Muscle of arm (tissue), 12 donors: ENCODE measurements around the gene AHCYL1. TPM values are rescaled to one million over a fixed set of nuclear protein-coding genes. Genes with fewer than 3 reads are reported as not detected.

ENCODE experiments used
- DNase-seq: peaks from one replicate; pipeline ENCODE4 v3.0.0-alpha.2; 2013
- polyA plus RNA-seq, 12 donors: library from polyadenylated mRNA; unstranded; fragments of 120-200 nt; gene quantifications; one replicate each; pipeline ENCODE4 v1.2.1, GENCODE V29; 2013; ENCODE audit not compliant: insufficient read length in 12 of 12

AHCYL1 gene
- polyA plus RNA-seq, 12 donors = 37.6 to 68.3 (median 42.7) TPM; not detected in 1

DNA sequence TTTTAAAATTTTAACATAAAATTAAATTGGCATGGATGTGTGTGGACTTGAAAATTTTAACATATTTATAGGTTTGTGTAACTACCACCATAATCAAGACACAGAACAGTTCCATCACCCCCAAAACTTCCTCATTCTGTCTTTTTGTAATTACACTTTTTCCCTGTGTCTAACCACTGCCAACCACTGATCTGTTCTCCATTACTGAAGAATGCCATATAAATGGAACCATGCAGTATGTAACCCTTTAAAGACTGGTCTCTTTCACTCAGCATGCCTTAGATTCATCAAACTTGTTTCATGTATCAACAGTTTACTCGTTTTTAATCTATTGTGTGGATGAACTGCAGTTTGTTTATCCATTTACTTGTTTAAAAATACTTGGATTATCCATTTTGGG is 13.0 kb upstream of the AHCYL1 start:
- no peak for DNase-seq

DNA sequence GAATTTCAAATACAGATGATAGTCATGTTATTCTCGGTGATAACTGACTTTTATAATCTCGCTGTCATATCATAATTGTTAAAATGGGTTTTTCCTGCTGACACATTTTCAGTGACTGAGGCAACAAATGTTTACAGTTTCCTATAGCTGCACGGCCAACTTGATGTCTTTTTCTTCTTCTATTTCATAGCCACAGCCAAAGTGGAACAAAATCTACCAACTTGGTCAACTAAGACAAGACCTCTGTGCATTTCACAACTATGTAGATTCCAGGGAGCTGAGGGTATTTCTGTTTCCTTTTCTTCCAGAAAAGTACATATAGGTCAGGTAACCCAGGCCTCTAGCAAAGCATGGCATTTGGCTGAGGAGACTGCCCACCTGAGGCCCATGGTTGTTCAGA is 10.4 kb upstream of the AHCYL1 start:
- DNase-seq = no peak

DNA sequence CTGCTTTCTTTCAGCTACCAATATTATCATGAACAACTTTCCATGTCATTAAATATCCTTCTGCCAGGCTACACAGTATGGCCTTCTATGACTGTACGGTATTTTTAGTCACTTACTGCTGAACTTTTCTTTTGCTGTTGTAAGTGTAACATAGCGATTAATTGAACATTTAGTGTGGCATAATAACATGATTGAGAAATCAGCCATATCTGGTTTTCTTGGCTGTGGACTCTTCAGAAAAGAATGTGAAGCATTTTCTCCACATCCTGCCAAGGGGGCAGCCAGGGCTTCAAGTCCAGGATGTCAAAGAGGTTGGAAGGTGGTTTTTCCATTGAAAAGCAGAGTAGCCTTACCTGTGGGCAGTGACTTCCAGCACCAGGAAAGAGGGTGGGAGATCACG is 8.8 kb upstream of the AHCYL1 start:
- DNase-seq = no peak

DNA sequence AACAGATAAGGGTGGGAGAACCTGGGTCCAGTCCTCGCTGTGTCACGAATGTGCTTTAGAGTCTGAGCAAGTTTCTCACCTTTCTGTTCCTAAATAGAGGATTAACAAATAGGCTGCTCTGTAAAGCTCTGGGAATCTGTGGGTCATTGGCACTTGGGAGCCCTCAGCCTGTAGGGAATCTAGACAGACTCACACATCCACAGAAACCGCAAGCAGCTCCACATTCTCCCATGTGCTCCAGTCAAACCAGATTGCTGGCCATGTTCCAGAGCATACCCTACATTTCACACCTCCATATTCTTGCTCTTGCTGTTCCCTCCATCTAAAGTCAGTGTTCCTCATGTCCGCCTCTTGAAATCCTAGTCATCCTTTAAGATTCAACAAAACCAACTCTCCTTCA is 7.8 kb upstream of the AHCYL1 start:
- no peak for DNase-seq

DNA sequence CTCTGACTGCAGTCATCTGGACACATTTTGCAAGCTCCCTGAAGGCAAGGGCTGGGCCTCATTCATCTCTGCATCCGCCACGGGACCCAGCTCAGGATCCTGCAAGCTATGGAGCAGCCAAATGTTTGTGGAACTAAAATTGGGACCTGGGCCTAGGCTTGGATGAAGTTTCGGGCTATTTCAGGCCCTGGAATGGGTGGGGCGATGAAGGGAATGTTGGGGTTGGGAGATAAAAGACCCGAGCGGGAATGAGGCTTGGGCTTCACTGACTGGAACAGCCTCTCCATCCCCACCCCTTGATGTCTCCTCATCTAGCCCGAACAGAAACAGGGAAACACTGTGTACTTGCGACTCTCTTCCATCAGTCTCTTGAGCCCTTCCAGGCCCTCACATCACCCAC is 7.3 kb upstream of the AHCYL1 start:
- no peak for DNase-seq

DNA sequence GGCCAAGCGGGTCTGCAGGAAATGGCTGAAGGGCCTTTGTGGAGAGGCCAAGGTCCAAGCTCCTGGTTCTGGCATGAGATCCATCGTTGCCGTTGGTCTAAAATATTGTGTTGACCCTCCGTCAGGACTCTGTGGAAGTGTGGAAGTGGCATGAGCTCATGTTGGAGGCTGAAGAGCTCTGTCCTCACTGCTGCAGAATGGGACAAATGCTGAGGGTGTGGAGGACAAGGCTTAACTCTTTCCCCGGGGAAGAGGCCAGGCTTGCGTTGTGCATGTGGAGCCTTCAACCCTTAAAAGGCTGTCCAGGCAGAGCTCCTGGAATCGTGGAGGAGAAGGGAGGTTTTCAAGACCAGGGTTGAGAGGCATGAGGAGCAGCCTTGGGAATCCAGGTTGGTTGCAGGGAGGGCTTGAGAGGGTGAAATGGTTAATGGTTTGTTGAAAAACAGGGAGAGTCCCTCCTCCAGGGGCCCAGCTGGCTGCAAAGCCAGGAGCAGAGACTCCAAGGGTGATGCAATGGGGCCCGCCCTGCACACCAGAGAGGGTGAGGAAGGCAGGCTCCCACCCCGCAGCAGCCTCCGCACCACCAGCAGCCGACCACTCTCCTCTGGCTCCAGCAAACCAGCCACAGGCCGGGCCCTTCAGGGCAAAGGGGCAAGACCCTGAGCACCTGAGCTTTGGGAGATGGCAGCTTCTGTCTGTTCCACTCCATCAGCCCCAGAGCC is 6.7 kb upstream of the AHCYL1 start:
- no peak for DNase-seq

DNA sequence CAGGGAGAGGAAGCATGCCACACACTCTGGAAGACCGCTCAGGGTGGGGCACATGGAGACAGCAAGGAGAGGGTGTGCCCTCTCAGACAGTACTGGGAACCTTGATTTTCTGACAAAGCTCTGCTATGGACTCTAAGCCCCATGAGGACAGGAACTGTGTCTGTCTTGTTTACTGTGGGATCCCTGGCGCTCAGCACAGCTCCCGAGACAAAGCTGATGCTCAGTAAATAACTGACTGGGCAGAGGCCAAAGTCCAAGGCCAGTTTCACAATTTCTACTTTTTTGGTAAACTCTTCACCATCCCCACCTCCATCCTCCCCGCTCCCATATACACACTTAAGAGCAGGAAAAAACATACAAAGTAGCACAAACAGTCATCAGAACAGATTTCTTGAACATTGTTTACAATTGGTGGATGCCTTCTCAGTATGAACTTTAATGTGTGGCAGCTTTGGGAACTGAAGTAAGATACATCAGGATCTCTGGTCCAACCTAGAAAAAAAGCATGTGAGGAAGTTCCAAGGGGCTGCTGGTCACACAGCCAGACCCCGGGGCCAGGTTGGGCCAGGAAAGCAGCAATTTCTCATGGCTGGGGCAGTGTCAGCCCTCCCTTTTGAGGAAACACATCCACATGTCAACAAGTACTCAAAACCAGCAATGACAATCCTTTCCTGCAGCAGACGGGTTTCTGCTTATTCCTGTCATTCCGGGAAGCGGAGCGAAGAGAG is 5.6 kb upstream of the AHCYL1 start:
- DNase-seq = no peak

DNA sequence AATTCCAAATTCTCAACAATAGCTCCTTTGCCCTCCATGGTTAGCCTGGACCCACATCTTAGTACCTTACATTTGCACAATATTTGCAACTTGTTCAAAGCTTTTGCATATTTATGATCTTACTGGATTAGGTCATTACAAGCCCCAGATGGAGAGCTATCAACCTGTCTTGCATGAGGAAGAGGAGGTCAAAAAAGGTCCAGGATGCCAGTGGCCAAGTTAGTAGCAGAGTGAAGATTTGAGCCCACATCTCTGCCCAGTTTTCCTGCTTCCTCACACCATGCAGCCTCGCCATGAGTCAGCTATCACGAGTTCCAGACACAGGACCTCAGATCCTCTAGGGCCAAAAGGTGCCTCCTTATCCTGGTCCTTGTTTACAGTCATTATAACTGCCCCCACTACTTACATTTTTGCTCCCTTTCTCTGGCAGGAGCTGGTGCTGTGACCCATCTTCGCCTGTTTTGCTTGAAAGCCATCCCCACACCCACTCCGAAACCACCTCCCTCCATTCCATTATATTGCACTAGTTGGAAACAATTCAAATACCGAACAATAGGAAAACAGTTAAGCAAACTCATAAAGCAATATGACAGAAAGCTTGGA is 5.0 kb upstream of the AHCYL1 start:
- no peak for DNase-seq

DNA sequence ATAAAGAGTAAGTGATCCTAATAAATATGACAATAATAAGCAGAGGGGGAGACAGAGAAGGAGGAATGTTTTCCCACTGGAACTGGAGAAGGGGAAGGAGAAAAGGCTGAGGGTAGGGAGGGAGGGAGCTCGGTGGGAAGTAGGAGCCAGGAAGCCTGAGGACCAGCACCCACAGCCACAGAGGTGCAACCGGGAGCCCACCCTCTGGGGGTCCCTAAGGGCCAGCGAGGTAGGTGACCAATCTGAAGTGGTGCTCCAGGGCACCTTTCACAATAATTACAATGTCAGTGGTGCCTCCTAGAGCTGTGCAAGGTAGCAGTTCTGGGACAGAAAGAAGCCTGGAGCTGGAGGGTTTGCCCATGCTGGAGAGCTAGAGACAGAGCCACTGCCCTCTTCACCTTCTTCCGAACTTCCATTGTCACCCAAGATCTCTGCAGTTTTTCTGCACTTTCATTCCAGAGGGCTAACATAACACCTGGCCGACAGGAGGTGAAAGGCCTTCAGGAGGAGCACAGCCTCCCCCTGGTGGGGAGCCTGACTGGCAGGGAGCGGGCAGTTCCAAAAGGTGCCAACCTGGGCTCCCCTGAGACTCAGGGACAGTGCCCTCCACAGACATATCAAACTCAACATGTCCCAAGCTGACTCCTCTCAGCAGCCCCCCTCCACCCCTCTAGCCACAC is 4.1 kb upstream of the AHCYL1 start:
- DNase-seq = no peak

DNA sequence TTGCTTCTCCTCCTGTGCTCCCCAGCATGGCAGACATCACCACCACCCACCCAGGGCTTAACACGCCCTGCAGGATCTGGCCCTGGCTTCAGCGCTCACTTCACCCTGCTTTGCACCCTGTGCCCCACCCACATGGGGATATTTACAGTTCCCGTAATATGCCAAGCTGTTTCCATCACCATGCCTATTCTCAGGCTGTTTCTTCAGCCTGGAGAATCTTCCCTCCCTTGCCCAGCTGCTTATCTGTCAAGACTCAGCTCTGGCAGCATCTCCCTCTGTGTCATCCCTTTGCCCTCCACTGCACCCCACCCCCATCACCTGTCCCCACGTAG is 3.6 kb upstream of the AHCYL1 start:
- DNase-seq = no peak

DNA sequence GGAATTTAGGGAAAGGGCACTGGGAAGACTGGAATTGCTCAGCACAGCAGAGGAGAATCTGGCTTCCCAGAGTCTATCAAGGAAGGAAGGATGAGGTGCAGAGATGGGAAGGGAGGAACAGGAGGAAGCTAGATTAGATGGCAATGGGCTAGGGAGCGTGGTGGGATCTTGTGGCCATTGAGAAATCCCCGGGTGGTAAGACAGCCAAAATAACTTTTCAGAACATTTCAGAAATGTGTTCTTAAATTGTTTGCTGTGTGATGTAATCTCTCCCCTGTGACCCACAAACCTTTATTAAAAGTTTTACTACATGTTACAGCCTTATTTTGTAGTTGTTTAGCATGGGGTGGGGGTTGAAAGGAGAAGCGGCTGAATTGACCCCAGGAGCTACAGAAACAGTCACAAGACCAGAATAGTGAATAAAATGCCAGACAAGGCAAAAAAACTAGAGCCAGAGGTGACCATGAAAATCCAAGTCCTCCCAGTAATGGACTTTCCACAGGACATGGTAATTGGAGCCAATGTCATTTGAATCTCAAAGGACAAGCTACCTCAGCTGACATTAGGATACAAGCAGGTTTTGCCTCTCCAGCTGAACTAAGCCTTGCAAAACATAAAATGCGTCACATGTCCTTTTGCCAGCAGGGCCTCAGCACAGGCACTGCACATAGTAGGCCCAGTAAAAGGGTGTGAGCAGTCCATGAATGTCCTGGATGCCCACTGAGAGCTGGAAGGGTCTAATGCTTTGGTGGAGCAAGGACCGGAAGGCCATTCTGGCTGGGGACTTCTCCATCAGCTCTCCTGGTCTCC is 980 bp upstream of the AHCYL1 start:
- no peak for DNase-seq

DNA sequence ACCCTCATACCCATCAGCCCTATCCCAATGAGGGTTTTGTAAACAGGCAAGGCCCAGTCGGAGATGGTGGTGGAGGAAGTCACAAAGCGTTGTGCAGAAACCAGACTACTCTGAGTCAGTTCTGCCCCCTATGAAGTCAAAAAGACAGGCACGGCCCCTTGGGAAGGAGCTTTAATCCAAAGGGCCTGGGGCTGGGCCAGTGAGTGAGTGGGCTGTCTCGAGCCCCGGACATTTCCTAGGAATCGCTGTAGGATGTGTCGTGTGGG is 442 bp upstream of the AHCYL1 start:
- no peak for DNase-seq

DNA sequence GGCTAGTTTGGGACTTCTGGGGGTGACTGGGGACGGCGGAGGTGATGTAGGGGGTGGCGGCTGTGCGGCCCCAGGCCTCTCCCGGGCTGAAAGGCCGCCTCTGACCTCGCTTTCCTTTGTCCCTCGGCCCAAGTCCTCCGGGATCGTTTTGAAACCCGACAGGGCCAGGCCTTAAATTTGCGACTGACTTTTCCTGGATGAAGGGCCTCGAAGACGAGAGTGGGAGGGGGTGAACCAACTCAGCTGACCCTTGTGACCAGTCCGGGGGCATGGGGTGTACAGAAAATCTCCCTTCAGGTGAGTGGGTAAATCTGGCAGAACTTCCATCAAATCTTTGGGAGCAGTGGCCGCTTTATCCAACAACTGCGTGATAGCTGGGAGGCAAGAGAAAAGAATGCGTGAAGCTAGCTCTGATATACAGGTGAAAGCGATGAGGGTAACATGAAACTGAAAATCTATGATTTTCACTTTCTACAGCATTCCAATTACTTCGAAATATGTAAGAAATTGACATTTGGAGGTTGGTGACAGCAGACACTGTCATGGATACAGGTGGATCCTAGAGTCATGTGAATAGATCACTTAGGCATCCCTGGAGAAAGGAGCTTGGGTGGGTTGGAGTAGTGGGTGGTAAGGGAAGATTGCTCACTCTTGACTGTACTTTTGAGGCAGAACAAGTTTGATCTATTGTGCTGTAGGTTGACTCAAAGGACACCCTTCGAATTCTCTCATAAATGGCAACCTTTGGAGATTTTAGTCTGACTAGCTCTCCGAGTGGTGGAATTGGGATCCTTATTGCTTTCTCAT is 885 bp downstream of the AHCYL1 start:
- no peak for DNase-seq

DNA sequence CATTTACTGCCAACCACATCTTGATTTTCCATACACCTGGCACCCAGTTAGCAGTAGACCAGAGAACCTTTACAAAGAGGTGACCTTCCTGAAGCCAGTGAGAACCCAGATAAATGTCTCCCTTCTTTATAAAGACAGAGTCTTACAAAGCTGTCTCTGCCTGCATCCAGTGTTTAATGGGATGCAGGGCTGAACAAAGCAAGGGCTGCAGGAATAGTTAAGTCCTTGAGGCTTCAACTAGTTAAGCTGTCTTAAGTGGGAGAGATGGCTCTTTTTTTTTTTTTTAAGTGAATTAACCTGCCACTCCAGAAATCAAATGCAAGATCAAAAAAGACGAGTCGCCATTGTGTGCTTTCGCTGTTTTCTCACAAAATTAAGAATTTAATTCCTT is 1.5 kb downstream of the AHCYL1 start:
- no peak for DNase-seq

DNA sequence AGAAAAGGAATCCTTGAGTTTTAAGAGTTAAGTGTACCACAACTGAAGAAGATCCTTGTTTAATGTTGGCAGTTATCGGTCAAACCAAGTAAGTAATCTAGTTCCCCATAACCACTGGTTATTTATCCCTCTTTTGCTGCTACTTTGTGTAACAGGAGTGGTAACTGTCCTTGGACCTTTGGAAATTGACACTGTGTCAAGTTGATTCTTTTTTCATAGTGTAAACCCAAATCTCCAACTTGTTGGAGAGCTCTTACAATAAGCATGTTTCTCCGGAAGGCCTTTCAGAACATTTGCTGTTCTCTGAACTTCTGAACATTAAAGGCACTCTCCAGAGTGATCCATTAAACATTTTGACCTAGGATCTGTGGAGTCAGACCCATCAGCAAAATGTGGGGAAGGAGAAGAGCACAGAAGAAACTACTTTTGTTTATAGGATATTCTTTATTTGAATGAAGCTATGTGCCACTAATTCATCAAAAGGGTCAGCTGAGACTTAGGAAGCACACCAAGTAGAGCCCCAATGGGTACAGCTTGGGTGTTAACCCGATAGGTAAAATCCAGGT is 3.9 kb downstream of the AHCYL1 start:
- no peak for DNase-seq

DNA sequence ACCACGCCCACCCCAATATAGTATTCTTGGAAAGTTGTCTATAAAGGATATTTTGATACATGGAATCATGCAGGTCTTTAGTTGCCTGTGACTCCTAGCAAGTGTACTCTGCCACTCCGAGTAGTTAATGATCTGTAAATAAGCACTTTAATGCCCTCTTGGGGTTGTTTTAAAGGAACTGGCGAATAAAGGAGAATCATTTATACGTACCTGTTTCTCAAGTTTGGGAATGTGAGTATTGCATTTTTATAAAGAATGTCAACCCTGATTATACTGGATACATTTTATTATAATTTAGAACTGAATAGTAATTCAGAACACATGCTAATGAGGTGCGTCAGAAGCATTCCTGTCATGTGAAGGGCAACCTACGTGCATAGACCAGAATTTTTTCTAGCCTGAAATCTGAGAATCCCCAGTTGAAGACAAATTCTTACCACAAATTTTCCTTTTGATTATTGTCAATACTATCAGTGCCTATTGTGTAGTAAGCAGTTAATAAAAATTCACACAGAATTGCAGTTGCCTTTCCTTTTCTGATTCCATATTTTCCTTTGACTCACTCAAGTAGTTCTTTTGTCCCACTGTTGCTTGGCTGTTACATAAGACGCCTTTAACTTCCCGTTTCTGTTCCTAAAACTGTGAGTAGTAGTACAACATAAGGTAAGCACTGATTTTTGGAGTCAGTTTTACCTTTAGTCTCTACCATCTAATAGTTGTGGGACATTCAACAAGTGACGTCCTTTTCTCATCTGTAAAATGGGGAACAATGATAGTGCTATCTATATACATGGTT is 5.1 kb downstream of the AHCYL1 start:
- DNase-seq = no peak

DNA sequence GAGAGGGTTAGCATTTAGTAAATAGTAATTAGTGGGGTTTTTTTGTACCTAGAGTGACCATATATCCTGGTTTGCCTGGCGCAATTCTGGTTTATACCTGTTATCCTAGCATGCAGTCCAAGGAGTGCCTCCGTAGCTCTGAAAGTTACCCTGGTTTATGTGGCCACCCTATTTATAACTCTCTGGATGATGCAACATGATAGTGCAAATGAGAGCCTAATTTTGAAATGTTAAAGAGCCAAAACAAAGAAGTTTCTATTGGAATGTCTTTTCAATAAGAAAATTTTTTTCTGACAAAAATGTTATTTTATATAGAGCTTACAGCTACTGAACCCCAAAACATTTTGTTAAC is 5.7 kb downstream of the AHCYL1 start:
- no peak for DNase-seq

DNA sequence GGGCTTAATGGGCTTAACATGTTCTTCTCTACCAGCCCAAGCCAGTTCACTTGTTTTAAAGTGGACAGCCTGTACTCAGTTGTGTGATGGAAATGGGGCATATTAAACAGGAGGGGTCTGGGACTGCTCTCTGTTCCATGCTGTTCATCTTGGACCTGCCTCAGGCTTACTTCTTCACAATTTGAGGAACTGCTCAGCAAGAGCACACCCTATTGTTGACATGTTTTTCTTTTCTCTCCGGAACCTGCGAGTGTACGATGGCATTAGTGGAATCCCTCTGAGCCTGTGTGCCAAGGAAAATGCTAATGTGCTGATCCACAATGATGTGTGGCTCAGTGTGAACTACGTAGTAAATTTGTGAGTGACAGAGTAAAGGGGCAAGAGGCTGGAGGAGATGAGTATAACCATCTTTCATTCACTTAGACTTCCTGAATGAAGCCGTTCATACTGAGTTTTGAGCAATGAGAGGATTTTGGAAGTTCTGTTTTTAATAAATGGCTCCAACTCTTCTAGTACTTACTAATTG is 6.9 kb downstream of the AHCYL1 start:
- no peak for DNase-seq

DNA sequence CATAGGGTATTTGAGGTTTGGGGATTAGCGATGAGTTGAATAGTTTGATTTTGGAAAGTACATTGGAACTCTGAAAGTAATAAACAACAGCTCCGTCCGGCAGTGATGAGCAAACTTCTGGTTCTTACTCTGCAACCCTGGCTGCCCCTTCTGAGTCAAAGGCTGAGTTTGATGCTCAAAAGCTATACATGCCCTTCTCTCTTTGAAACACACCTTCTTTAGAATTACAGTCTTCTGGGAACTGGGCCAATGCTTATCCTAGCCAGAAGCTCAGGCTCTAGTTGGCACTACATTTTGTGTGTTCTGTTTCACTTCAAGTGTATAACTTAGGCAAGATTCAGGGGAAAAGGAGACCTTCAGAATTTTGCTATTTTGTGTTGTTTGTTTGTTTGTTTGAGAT is 9.3 kb downstream of the AHCYL1 start:
- no peak for DNase-seq

DNA sequence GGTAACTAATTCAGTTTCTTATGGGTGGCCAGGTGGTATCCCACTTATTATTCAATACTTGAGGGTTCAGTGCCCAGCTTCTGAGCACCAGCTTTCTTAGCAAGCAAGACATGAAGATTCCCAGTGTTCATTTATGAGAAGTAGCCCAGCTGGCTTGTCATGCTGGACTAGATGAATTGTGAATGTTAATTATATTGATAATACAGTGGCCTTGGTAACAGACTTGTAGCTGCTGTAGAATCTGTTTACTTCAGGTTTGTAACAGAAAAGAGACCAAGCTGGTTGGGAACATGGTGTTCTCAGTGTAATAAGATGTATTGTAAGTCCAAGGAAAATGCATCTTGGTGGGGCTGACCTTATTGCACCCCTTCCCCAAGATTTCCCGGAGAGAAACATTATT is 10.1 kb downstream of the AHCYL1 start:
- no peak for DNase-seq
